Loucy (cell line): ENCODE results near the gene EPX.

Source experiments
- H2AFZ ChIP-seq: fragments of 200-600 bp; sonication (generic); 2 replicates; pipeline ENCODE4 v1.6.0; 2016; ENCODE audit warnings: antibody characterized with exemption, mild to moderate bottlenecking, low read length, moderate library complexity
- H3F3A ChIP-seq: fragments of 200-600 bp; 2 replicates; pipeline ENCODE4 v1.6.0; 2016; ENCODE audit warnings: antibody characterized with exemption, low read depth, mild to moderate bottlenecking
- H3K27me3 ChIP-seq: fragments of 200-600 bp; sonication (generic); 2 replicates; pipeline ENCODE4 v1.6.1; 2014; ENCODE audit warnings: low read length, mild to moderate bottlenecking; ENCODE audit not compliant: insufficient read depth, poor library complexity, severe bottlenecking
- H3K36me3 ChIP-seq: fragments of 200-600 bp; sonication (generic); 2 replicates; pipeline ENCODE4 v1.6.1; 2016; ENCODE audit warnings: low read length; ENCODE audit not compliant: insufficient read depth
- H3K4me1 ChIP-seq: fragments of 200-600 bp; sonication (generic); 2 replicates; pipeline ENCODE4 v1.5.1; 2014; ENCODE audit warnings: low read length, mild to moderate bottlenecking; ENCODE audit not compliant: insufficient read depth, poor library complexity, severe bottlenecking
- H3K4me2 ChIP-seq: fragments of 200-600 bp; sonication (generic); 2 replicates; pipeline ENCODE4 v1.6.0; 2014; ENCODE audit warnings: antibody characterized with exemption, low read length, low read depth, mild to moderate bottlenecking; ENCODE audit not compliant: poor library complexity, severe bottlenecking
- H3K4me3 ChIP-seq: fragments of 200-600 bp; sonication (generic); 2 replicates; pipeline ENCODE4 v1.5.1; 2014; ENCODE audit warnings: low read length, mild to moderate bottlenecking, mixed read lengths; ENCODE audit not compliant: poor library complexity, severe bottlenecking
- H3K79me2 ChIP-seq: fragments of 200-600 bp; sonication (generic); 2 replicates; pipeline ENCODE4 v1.6.1; 2014; ENCODE audit warnings: low read length; ENCODE audit not compliant: insufficient read depth
- H3K9ac ChIP-seq: fragments of 200-600 bp; sonication (generic); 2 replicates; pipeline ENCODE4 v1.6.0; 2014; ENCODE audit warnings: mild to moderate bottlenecking, low read depth, low read length, moderate library complexity; ENCODE audit not compliant: poor library complexity, severe bottlenecking
- H3K9me2 ChIP-seq: fragments of 200-600 bp; sonication (generic); replicated peaks from 2 replicates; pipeline ENCODE4 v1.6.1; 2016; ENCODE audit warnings: low read depth, low read length, mixed read lengths
- H3K9me3 ChIP-seq: fragments of 200-600 bp; sonication (generic); 2 replicates; pipeline ENCODE4 v1.6.1; 2014; ENCODE audit warnings: mild to moderate bottlenecking, antibody characterized with exemption, low read length, low read depth; ENCODE audit not compliant: insufficient read depth
- H4K20me1 ChIP-seq: fragments of 200-600 bp; sonication (generic); 2 replicates; pipeline ENCODE4 v1.6.0; 2014; ENCODE audit warnings: antibody characterized with exemption, low read length, mild to moderate bottlenecking; ENCODE audit not compliant: insufficient read depth, poor library complexity, severe bottlenecking
- EZH2phosphoT487 ChIP-seq: fragments of 200-600 bp; IDR thresholded peaks from 2 replicates; pipeline ENCODE4 v1.6.1; 2018; ENCODE audit warnings: antibody characterized with exemption, mild to moderate bottlenecking, moderate library complexity, borderline replicate concordance
- TF ChIP-seq, protein P1 (sequence below): fragments of 200-600 bp; sonication (generic); conservative IDR thresholded peaks from 2 replicates; pipeline ENCODE4 v1.5.1; 2014; ENCODE audit warnings: mild to moderate bottlenecking, antibody characterized with exemption, low read length

The EPX gene

DNA sequence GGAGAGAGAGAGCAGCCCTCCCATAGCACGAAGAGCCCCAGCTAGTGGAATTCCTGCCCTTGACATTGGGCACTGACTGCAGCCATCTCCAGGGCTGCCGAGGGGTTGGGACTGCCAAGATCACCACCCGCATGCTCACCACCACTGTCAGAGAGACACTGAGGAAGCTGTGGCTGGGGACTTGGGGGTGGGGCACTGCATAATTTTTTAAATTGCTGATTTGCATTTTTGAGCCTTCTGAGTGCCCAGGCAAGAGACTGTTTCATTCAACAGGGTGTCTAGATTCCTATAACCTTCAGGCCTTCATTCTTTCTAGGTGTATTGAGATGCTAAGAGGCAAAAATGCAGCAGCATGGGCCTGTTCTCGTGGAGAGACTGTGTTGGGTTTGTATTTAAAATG is 9.0 kb upstream of the EPX start:
- Histone ChIP-seq H3K4me2 (no peak overlapping the region), H3K27me3 (no peaks in the 10 kb centered on the region), H4K20me1 (no peaks in the 10 kb centered on the region), H3K4me1 (no peaks in the 10 kb centered on the region), H2AFZ (no peak overlapping the region), H3K9ac (no peak overlapping the region), H3K9me3 (no peaks in the 10 kb centered on the region), H3K36me3 (no peaks in the 10 kb centered on the region), H3K9me2 (no peaks in the 10 kb centered on the region), H3K79me2 (no peaks in the 10 kb centered on the region), H3F3A (no peaks in the 10 kb centered on the region), H3K4me3 (no peak overlapping the region)
- TF ChIP-seq, protein P1, sequence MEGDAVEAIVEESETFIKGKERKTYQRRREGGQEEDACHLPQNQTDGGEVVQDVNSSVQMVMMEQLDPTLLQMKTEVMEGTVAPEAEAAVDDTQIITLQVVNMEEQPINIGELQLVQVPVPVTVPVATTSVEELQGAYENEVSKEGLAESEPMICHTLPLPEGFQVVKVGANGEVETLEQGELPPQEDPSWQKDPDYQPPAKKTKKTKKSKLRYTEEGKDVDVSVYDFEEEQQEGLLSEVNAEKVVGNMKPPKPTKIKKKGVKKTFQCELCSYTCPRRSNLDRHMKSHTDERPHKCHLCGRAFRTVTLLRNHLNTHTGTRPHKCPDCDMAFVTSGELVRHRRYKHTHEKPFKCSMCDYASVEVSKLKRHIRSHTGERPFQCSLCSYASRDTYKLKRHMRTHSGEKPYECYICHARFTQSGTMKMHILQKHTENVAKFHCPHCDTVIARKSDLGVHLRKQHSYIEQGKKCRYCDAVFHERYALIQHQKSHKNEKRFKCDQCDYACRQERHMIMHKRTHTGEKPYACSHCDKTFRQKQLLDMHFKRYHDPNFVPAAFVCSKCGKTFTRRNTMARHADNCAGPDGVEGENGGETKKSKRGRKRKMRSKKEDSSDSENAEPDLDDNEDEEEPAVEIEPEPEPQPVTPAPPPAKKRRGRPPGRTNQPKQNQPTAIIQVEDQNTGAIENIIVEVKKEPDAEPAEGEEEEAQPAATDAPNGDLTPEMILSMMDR: no peak
- TF ChIP-seq EZH2phosphoT487: no peak

DNA sequence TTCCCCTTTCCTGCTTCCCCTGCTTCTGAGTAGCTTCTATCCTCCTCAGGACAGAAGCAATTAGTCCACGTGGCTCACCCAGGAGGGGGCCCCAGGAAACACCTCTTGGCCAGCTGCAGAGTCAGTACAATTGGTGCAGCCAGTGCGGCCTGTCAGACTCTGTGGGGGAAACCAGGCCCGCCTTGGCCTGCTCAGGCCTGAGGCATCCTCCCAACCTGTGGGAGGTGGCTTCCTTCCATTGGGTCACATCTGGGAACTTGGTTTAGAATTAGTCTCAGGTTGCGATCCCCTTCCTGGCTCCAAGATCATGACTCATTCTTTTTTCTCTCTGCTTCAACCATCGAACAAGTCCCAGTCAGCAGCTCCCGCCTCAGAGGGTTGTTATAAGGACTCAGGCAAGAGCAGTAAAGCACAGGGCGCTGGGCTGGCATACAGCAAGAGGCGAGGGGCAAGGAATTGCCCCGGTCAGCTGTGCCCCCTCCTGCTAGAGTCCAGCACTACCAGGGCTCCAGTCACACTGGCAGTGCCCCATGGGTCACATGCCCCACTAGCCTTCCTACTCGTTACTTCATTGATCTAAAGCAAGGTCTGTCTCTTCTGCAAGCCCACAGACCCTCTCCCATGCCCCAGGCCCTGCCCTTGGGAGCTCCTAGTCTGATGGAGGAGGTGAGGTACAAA is 8.1 kb upstream of the EPX start:
- Histone ChIP-seq H4K20me1 (no peaks in the 10 kb centered on the region), H3K9me3 (no peaks in the 10 kb centered on the region), H3K27me3 (no peaks in the 10 kb centered on the region), H3K9me2 (no peaks in the 10 kb centered on the region), H2AFZ (no peak overlapping the region), H3F3A (no peaks in the 10 kb centered on the region), H3K36me3 (no peaks in the 10 kb centered on the region), H3K4me2 (no peak overlapping the region), H3K4me3 (no peak overlapping the region), H3K79me2 (no peaks in the 10 kb centered on the region), H3K9ac (no peak overlapping the region), H3K4me1 (no peaks in the 10 kb centered on the region)
- TF ChIP-seq, protein P1: no peak
- no peak for TF ChIP-seq EZH2phosphoT487

- H2AFZ ChIP-seq: no peak overlapping the region
- no peak overlapping the region for H3K4me3 ChIP-seq
- H3K4me1 ChIP-seq: no peaks in the 10 kb centered on the region
- H3K4me2 ChIP-seq: no peak overlapping the region
- H3K9me3 ChIP-seq: no peaks in the 10 kb centered on the region
- no peak overlapping the region for H3K9ac ChIP-seq
- TF ChIP-seq EZH2phosphoT487: no peak
- TF ChIP-seq, protein P1: no peak
- no peaks in the 10 kb centered on the region for H4K20me1 ChIP-seq
- no peaks in the 10 kb centered on the region for H3F3A ChIP-seq
- H3K27me3 ChIP-seq: no peaks in the 10 kb centered on the region
- H3K36me3 ChIP-seq: no peaks in the 10 kb centered on the region
- H3K79me2 ChIP-seq: no peaks in the 10 kb centered on the region
- no peaks in the 10 kb centered on the region for H3K9me2 ChIP-seq
Measured at GRCh38 chr17:58184986-58185761, 7.4 kb upstream of the EPX start.
